Mesodermal cell (in vitro differentiated cells): Measurements from ENCODE around the gene HEBP1.

Experiments used
- H3K27ac ChIP-seq: 2 replicates; pipeline ENCODE4 v1.7.0; 2013; ENCODE audit warnings: mild to moderate bottlenecking, low read depth, low read length, moderate library complexity; ENCODE audit not compliant: severe bottlenecking
- H3K36me3 ChIP-seq: 2 replicates; pipeline ENCODE4 v1.7.1; 2013; ENCODE audit warnings: mild to moderate bottlenecking, low read length, moderate library complexity; ENCODE audit not compliant: control insufficient read depth, insufficient read depth
- H3K4me1 ChIP-seq: one replicate; pipeline ENCODE4 v1.7.1; 2013; ENCODE audit warnings: mild to moderate bottlenecking, low read length; ENCODE audit not compliant: insufficient read depth, control insufficient read depth, poor library complexity, severe bottlenecking
- H3K4me3 ChIP-seq: 2 replicates; pipeline ENCODE4 v1.7.0; 2013; ENCODE audit warnings: low read length, control low read depth, mild to moderate bottlenecking; ENCODE audit not compliant: insufficient read depth, poor library complexity, severe bottlenecking; ENCODE audit errors: extremely low read depth
- H3K9me3 ChIP-seq: 2 replicates; pipeline ENCODE4 v1.7.1; 2013; ENCODE audit warnings: mild to moderate bottlenecking, low read length, moderate library complexity; ENCODE audit not compliant: control insufficient read depth
- WGBS, 2 experiments: methylation state at CpG; one replicate each; pipeline ENCODE4 v1.1.5; 2013; ENCODE audit warnings: missing lambda C conversion rate in 2 of 2; ENCODE audit not compliant: insufficient coverage in 2 of 2; 5-methylcytosine and 5-hydroxymethylcytosine counted together

Gene HEBP1

DNA sequence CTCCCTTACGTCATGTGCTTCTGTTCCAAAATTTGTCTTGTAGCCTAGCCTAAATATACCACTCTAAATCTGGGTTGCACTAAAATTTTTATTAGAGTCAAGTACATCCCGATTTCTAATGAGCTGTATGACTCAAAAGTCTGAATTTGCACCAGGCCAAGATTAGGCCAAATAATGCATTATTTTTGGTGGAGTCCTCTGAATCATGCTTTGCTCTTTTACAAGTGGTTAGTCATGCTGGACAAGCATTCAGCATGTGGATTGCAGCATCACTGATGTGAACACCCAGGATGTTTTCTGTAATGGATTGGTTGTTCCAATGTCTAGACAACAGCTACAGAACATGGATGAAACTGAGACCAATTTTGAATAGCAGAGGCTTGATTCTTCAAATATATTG, 23.7 kb downstream of the HEBP1 start:
- Histone ChIP-seq H3K36me3 (peaks cover 49% of the 10 kb centered on the region), H3K27ac (peak overlapping the region; percentile 2), H3K9me3 (peaks cover 6% of the 10 kb centered on the region), H3K4me1 (peaks cover 26% of the 10 kb centered on the region), H3K4me3 (no peak overlapping the region)
- 100% methylated on average over 1 to 2 of the region's 2 CpGs for WGBS, 2 experiments

DNA sequence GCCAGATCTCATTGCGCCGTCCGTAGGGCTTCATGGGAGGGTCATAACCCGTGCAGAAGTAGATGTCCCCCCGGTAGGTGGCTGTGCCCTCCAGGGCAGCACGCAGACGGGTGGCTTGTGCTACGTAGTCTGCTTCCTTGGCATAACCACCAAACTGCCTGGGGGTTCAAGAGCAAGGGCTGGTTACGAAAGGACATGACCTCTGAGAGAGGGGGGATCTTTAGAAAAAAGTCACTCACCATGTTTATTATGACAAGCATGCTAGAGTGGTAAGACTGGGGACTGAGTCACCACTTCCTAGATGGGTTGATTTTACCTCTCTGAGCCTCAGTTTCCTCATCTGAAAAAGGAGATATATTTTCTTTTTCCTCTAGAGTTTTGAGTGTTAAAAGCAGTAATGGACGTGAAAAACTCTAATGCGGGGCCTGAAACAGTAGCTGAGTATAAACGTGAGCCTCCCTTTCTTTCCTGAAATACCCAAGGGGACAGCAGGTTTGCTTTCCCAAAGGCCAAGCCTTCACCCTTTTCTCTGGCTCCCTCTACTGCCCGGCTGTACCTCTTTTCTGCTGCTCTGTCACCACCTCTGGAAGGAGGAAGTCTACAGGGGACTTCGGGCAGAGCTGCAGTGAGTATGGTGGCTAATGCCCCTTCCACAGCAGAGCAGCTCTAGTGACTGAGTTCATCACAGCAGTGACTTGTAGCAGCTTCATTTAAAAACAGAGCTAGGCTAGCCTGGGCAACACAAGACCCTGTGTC, 24.6 kb downstream of the HEBP1 start:
- 85 to 87% methylated on average over 9 to 12 of the region's 14 CpGs for WGBS, 2 experiments

GRCh38 chr12:12974211-12974610, 25.9 kb downstream of the HEBP1 start:
- Histone ChIP-seq H3K4me3 (no peak overlapping the region), H3K27ac (no peak overlapping the region), H3K36me3 (peaks cover 49% of the 10 kb centered on the region), H3K9me3 (peaks cover 6% of the 10 kb centered on the region), H3K4me1 (peaks cover 9% of the 10 kb centered on the region)
- 91 to 96% methylated on average over 2 to 4 of the region's 4 CpGs for WGBS, 2 experiments

More for the DNA sequence above, 24.6 kb downstream of the HEBP1 start:
- Histone ChIP-seq H3K27ac (peak overlapping the region; percentile 2), H3K9me3 (peaks cover 6% of the 10 kb centered on the region), H3K36me3 (peaks cover 46% of the 10 kb centered on the region), H3K4me3 (no peak overlapping the region), H3K4me1 (peaks cover 20% of the 10 kb centered on the region)

GRCh38 chr12:12973019-12973418, 27.0 kb downstream of the HEBP1 start:
- peaks cover 49% of the 10 kb centered on the region for H3K36me3 ChIP-seq

GRCh38 chr12:12965836-12966235, 34.2 kb downstream of the HEBP1 start:
- 87 to 91% methylated on average over 3 to 4 of the region's 4 CpGs for WGBS, 2 experiments
- no peak overlapping the region for H3K27ac ChIP-seq
- H3K4me1 ChIP-seq: no peaks in the 10 kb centered on the region
- no peak overlapping the region for H3K4me3 ChIP-seq
- H3K9me3 ChIP-seq: no peaks in the 10 kb centered on the region
- peaks cover 20% of the 10 kb centered on the region for H3K36me3 ChIP-seq

More at GRCh38 chr12:12973019-12973418, 27.0 kb downstream of the HEBP1 start:
- no peak overlapping the region for H3K4me3 ChIP-seq
- no peak overlapping the region for H3K27ac ChIP-seq
- H3K4me1 ChIP-seq: no peaks in the 10 kb centered on the region
- WGBS, 2 experiments: 100% methylated on average over 1 of the region's 2 CpGs; no CpG with 5 or more reads in 1 of the 2 experiments
- peaks cover 6% of the 10 kb centered on the region for H3K9me3 ChIP-seq

GRCh38 chr12:12964255-12964654, 35.8 kb downstream of the HEBP1 start:
- Histone ChIP-seq H3K36me3 (peaks cover 14% of the 10 kb centered on the region), H3K27ac (no peak overlapping the region)
- 93% methylated on average over 4 of the region's 4 CpGs for WGBS, 2 experiments

GRCh38 chr12:12960639-12961209, 39.3 kb downstream of the HEBP1 start:
- H3K36me3 ChIP-seq: peaks cover 8% of the 10 kb centered on the region
- no peaks in the 10 kb centered on the region for H3K4me1 ChIP-seq
- no peak overlapping the region for H3K27ac ChIP-seq
- no peak overlapping the region for H3K4me3 ChIP-seq
- WGBS, 2 experiments: 89 to 93% methylated on average over 2 of the region's 5 CpGs
- H3K9me3 ChIP-seq: no peaks in the 10 kb centered on the region

More at GRCh38 chr12:12964255-12964654, 35.8 kb downstream of the HEBP1 start:
- Histone ChIP-seq H3K4me1 (no peaks in the 10 kb centered on the region), H3K4me3 (no peak overlapping the region), H3K9me3 (no peaks in the 10 kb centered on the region)

DNA sequence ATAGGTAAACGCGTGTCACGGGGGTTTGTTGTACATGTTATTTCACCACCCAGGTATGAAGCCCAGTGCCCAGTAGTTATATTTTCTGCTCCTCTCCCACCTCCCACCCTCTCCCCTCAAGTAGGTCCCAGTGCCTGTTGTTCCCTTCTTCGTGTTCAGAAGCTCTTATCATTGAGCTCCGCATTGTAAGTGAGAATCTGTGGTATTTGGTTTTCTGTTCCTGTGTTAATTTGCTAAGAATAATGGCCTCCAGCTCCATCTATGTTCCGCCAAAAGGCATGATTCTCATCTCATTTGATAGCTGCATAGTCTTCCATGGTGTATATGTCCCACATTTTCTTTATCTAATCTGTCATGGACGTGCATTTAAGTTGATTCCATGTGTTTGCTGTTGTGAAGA, 41.2 kb downstream of the HEBP1 start:
- Histone ChIP-seq H3K9me3 (no peaks in the 10 kb centered on the region), H3K4me1 (no peaks in the 10 kb centered on the region), H3K36me3 (no peaks in the 10 kb centered on the region), H3K27ac (no peak overlapping the region), H3K4me3 (no peak overlapping the region)
- 71 to 100% methylated on average over 1 of the region's 7 CpGs for WGBS, 2 experiments

GRCh38 chr12:12954878-12955625, 45.0 kb downstream of the HEBP1 start:
- Histone ChIP-seq H3K36me3 (no peaks in the 10 kb centered on the region), H3K27ac (no peak overlapping the region), H3K9me3 (no peaks in the 10 kb centered on the region), H3K4me3 (no peak overlapping the region), H3K4me1 (no peaks in the 10 kb centered on the region)
- WGBS, 2 experiments: 100% methylated on average over 3 to 6 of the region's 6 CpGs

DNA sequence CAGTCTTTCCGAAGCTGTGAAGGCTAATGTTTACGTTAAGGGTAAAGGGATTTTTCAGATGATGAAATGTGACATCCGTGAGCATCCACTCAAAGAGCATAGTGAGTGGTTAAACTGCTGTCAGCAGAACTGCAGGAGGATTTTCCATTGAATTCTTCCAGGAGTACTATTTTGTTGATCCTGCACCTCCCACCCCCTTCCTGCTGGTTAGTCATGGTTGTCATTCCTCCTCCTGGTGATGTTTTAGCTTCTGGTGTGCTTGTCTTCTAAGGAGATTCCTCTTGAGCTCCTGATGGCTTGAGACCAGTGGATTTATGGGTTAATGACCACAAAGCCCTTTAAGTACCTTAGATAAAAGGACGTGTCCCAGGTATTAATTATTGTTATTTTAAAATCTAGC, 45.7 kb downstream of the HEBP1 start:
- Histone ChIP-seq H3K4me3 (no peak overlapping the region), H3K27ac (no peak overlapping the region), H3K36me3 (peaks cover 5% of the 10 kb centered on the region), H3K9me3 (no peaks in the 10 kb centered on the region), H3K4me1 (no peaks in the 10 kb centered on the region)
- 57 to 84% methylated on average over 1 to 3 of the region's 4 CpGs for WGBS, 2 experiments
